ENCODE results near the gene FLRT2.

Gene FLRT2, protein sequence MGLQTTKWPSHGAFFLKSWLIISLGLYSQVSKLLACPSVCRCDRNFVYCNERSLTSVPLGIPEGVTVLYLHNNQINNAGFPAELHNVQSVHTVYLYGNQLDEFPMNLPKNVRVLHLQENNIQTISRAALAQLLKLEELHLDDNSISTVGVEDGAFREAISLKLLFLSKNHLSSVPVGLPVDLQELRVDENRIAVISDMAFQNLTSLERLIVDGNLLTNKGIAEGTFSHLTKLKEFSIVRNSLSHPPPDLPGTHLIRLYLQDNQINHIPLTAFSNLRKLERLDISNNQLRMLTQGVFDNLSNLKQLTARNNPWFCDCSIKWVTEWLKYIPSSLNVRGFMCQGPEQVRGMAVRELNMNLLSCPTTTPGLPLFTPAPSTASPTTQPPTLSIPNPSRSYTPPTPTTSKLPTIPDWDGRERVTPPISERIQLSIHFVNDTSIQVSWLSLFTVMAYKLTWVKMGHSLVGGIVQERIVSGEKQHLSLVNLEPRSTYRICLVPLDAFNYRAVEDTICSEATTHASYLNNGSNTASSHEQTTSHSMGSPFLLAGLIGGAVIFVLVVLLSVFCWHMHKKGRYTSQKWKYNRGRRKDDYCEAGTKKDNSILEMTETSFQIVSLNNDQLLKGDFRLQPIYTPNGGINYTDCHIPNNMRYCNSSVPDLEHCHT

DNA sequence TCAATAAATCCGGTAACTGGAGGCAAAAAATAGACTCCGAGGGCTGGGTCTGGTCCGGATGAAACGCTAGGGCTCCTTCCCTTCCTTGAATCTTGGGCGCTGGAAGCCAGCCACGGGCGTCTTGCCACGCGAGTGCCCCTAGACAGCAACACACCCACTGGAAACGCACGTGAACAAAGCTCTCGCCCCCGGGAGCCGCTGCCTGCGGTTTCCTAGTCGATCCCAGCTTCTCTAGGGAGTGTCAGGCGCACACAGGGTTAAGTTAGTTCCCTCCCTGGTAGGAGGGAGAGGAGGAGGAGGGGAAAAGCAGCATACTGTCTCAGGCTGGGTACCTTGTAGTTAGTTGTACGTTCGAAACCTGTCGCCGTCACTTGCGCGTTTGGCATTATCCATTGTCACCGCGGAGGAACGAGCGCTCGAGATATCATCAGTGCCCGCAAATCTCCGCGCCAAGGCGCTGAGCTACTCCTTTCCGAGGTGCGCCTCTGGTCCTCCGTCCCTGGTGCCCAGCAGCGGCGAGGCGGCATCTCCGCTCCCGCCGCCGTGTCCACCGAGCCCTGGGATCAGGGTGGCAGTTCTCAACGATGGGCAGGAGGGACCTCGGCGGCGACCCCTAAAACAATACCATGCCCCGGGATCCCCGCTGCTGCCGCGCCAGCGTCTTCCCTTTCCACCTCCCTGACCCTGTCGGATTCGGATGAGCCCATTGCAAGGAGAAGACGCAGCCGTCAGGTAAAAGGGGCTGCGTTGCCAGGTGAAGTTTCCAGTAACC, at the start of gene FLRT2:
Gene FLRT2, plus strand, starts transcription at position 342 of the 772 bp plus-strand sequence. CDS start 91,371 bp downstream, outside the sequence.
- no peak for DNase-seq (ENCODE audit: low read depth)
- H3K4me3 ChIP-seq (ENCODE audit: control insufficient read depth, low read depth, low read length) = peak within 1 kb of the TSS; percentile 96

DNA sequence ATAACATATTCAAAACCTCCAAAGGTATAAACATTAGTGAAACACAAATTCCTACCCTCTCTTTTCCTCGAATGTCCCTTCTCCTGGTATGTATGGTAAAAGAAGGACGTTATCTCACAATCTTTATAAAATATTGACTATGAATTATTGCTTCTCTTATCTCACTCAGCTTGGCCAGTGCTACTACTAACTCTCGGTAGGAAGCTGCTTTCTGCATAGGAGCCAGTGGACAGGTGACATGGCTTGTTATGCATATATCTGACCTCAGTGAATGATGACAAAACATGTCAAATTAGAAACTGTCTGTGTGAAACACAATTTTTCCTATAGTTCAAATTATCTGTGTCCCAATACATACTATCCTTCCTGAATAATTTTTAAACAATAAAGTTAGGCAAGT, 48.5 kb upstream of the FLRT2 start:
- H3K4me3 ChIP-seq (ENCODE audit: control insufficient read depth, low read depth, low read length) = no peak overlapping the region
- no peak for DNase-seq (ENCODE audit: low read depth)
- TF ChIP-seq, protein P1, sequence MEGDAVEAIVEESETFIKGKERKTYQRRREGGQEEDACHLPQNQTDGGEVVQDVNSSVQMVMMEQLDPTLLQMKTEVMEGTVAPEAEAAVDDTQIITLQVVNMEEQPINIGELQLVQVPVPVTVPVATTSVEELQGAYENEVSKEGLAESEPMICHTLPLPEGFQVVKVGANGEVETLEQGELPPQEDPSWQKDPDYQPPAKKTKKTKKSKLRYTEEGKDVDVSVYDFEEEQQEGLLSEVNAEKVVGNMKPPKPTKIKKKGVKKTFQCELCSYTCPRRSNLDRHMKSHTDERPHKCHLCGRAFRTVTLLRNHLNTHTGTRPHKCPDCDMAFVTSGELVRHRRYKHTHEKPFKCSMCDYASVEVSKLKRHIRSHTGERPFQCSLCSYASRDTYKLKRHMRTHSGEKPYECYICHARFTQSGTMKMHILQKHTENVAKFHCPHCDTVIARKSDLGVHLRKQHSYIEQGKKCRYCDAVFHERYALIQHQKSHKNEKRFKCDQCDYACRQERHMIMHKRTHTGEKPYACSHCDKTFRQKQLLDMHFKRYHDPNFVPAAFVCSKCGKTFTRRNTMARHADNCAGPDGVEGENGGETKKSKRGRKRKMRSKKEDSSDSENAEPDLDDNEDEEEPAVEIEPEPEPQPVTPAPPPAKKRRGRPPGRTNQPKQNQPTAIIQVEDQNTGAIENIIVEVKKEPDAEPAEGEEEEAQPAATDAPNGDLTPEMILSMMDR (IDR thresholded peaks at IDR 0.05; ENCODE audit: control insufficient read depth, insufficient read depth, low read depth, low read length, missing control alignments) = no peak

More for the DNA sequence above, at the start of gene FLRT2:
- TF ChIP-seq, protein P1 (IDR thresholded peaks at IDR 0.05; ENCODE audit: control insufficient read depth, insufficient read depth, low read depth, low read length, missing control alignments) = no peak

DNA sequence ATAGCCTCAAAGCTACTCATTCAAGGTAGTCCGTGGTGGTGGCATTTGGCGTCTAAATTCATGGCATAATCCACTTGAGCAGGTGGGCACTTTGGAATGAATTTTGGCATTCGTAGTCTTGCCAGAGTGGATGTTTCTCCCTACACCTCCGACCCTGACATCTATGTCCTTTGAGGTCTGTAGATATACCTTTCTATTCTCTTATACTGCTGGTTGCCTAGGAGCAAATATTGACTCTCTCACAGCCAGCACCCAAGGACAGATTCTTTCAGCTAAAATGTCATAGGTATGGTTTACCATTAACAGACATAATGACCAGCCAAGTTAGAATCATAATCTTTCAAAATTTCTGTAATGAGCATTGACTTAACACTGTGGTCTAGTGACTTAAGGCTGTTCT, 47.4 kb upstream of the FLRT2 start:
- TF ChIP-seq, protein P1 (IDR thresholded peaks at IDR 0.05; ENCODE audit: control insufficient read depth, insufficient read depth, low read depth, low read length, missing control alignments) = no peak
- no peak overlapping the region for H3K4me3 ChIP-seq (ENCODE audit: control insufficient read depth, low read depth, low read length)
- no peak for DNase-seq (ENCODE audit: low read depth)

DNA sequence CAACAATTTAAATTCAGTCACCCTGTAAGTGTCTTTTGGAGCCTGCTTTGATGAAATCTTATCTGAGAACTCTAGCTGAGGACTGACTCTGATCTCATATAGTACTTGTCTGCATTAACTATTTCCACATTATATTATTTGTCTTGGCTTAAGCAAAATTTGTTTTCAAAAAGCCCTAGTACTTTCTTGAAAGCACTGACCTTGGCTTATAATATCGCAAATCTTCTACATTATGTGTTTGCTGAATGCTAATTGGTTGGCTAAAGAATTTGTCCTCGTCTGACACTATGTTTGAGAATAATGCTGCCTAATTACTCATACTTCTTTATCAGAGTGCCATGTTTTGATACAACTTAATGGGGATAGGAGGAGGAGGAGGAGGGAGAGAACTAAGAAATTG, 46.9 kb upstream of the FLRT2 start:
- H3K4me3 ChIP-seq (ENCODE audit: control insufficient read depth, low read depth, low read length) = no peak overlapping the region
- no peak for DNase-seq (ENCODE audit: low read depth)
- TF ChIP-seq, protein P1 (IDR thresholded peaks at IDR 0.05; ENCODE audit: control insufficient read depth, insufficient read depth, low read depth, low read length, missing control alignments) = no peak

GRCh38 chr14:85483652-85484051, 46.3 kb upstream of the FLRT2 start:
- DNase-seq (ENCODE audit: low read depth) = no peak
- no peak overlapping the region for H3K4me3 ChIP-seq (ENCODE audit: control insufficient read depth, low read depth, low read length)
- TF ChIP-seq, protein P1 (IDR thresholded peaks at IDR 0.05; ENCODE audit: control insufficient read depth, insufficient read depth, low read depth, low read length, missing control alignments) = no peak

DNA sequence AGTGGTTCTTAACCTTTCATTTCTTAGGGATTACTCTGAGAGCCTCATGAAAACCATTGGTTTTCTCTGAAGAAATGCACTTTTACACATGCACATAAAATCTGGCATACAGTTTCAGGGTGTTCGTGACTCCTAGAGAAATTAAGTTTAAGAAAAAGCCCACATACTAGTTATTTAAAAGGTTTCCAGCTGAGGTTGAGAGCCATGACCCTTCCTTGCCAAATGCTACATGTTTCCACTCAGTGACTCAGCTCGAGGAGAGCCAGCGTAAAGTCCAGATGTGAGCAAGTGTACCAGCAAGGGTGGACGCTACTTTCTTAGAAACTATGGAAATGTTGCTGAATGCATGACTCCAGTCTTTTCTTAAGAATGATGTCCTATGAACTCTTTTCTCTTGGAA, 42.7 kb upstream of the FLRT2 start:
- H3K4me3 ChIP-seq (ENCODE audit: control insufficient read depth, low read depth, low read length) = no peak overlapping the region
- DNase-seq (ENCODE audit: low read depth) = peak; percentile 92
- TF ChIP-seq, protein P1 (IDR thresholded peaks at IDR 0.05; ENCODE audit: control insufficient read depth, insufficient read depth, low read depth, low read length, missing control alignments) = no peak
